Type B pancreatic cell (in vitro differentiated cells): ENCODE data around the gene DTNBP1. TPM values are rescaled to one million over a fixed set of nuclear protein-coding genes. Genes with fewer than 3 reads are reported as not detected.

Experiments
- DNase-seq: peaks from one replicate; pipeline ENCODE4 v3.0.0; 2021; ENCODE audit warnings: mixed read lengths; ENCODE audit not compliant: unreplicated experiment; ENCODE audit errors: extremely low spot score
- H3K27ac Mint-ChIP-seq: 2 replicates; pipeline ENCODE4 v1.8.0; 2021; ENCODE audit warnings: mild to moderate bottlenecking, mixed read lengths
- H3K27me3 Mint-ChIP-seq: 2 replicates; pipeline ENCODE4 v1.8.0; 2021; ENCODE audit warnings: mixed read lengths
- H3K36me3 Mint-ChIP-seq: 2 replicates; pipeline ENCODE4 v1.8.0; 2021; ENCODE audit warnings: mixed read lengths
- H3K4me1 Mint-ChIP-seq: one replicate; pipeline ENCODE4 v1.8.0; 2021; ENCODE audit warnings: mixed read lengths; ENCODE audit not compliant: unreplicated experiment
- H3K4me3 Mint-ChIP-seq: 2 replicates; pipeline ENCODE4 v1.8.0; 2021; ENCODE audit warnings: mild to moderate bottlenecking, mixed read lengths
- H3K9me3 Mint-ChIP-seq: 2 replicates; pipeline ENCODE4 v1.8.0; 2021; ENCODE audit warnings: mixed read lengths
- CTCF ChIP-seq: fragments of 200-600 bp; sonication (generic); conservative IDR thresholded peaks from 2 replicates; pipeline ENCODE4 v1.5.0; 2021; ENCODE audit warnings: antibody characterized with exemption, mild to moderate bottlenecking
- total RNA-seq: library from RNA; stranded (reverse); gene quantifications from 2 replicates; pipeline ENCODE4 v1.2.1, GENCODE V29; 2021; ENCODE audit warnings: low replicate concordance

The DTNBP1 gene
- total RNA-seq, 1 donor from 2014 or later, result 11.6 TPM

GRCh38 chr6:15515660-15516375, 147.0 kb downstream of the DTNBP1 start:
- H3K27ac Mint-ChIP-seq, result no peak overlapping the region
- DNase-seq, result no peak
- TF ChIP-seq CTCF, result no peak
- H3K4me3 Mint-ChIP-seq, result no peak overlapping the region
- H3K4me1 Mint-ChIP-seq, result no peaks in the 10 kb centered on the region
- peaks cover 46% of the 10 kb centered on the region for H3K36me3 Mint-ChIP-seq
- no peaks in the 10 kb centered on the region for H3K9me3 Mint-ChIP-seq
- no peaks in the 10 kb centered on the region for H3K27me3 Mint-ChIP-seq

- no peak for TF ChIP-seq CTCF
- Mint-ChIP-seq H3K4me1 (peaks cover 4% of the 10 kb centered on the region), H3K4me3 (no peak overlapping the region), H3K27ac (peak overlapping the region; percentile 46), H3K9me3 (no peaks in the 10 kb centered on the region), H3K36me3 (peaks cover 40% of the 10 kb centered on the region), H3K27me3 (no peaks in the 10 kb centered on the region)
- DNase-seq, result no peak
Observed at GRCh38 chr6:15515226-15515625, 147.6 kb downstream of the DTNBP1 start.

GRCh38 chr6:15513801-15514711, 148.8 kb downstream of the DTNBP1 start:
- no peaks in the 10 kb centered on the region for H3K27me3 Mint-ChIP-seq
- H3K36me3 Mint-ChIP-seq, result peaks cover 31% of the 10 kb centered on the region
- H3K4me1 Mint-ChIP-seq, result peaks cover 4% of the 10 kb centered on the region
- no peak overlapping the region for H3K4me3 Mint-ChIP-seq
- H3K27ac Mint-ChIP-seq, result peak overlapping the region; percentile 63
- no peak for TF ChIP-seq CTCF
- no peaks in the 10 kb centered on the region for H3K9me3 Mint-ChIP-seq
- no peak for DNase-seq

GRCh38 chr6:15513131-15513771, 149.6 kb downstream of the DTNBP1 start:
- H3K9me3 Mint-ChIP-seq, result no peaks in the 10 kb centered on the region
- no peak overlapping the region for H3K27ac Mint-ChIP-seq
- peaks cover 36% of the 10 kb centered on the region for H3K36me3 Mint-ChIP-seq
- H3K4me1 Mint-ChIP-seq, result peaks cover 7% of the 10 kb centered on the region
- H3K27me3 Mint-ChIP-seq, result no peaks in the 10 kb centered on the region
- TF ChIP-seq CTCF, result no peak
- no peak for DNase-seq
- no peak overlapping the region for H3K4me3 Mint-ChIP-seq

- Mint-ChIP-seq H3K36me3 (peaks cover 35% of the 10 kb centered on the region), H3K27ac (peak overlapping the region; percentile 34), H3K4me1 (peaks cover 7% of the 10 kb centered on the region), H3K27me3 (no peaks in the 10 kb centered on the region), H3K9me3 (no peaks in the 10 kb centered on the region), H3K4me3 (no peak overlapping the region)
- no peak for TF ChIP-seq CTCF
- DNase-seq, result no peak
Observed at GRCh38 chr6:15512721-15513120, 150.1 kb downstream of the DTNBP1 start.
